ENCODE data around the gene ARMC8.
A peak's percentile ranks its signal among the peaks of the same experiment; 100 is the strongest.

GRCh38 chr3:138331143-138331894, 144.2 kb downstream of the ARMC8 start:
- TF ChIP-seq CTCF (IDR thresholded peaks at IDR 0.05; ENCODE audit: borderline replicate concordance, extremely low read depth, low read length, poor library complexity, severe bottlenecking), result peak; percentile 19
- TF ChIP-seq EZH2 (IDR thresholded peaks at IDR 0.05; ENCODE audit: borderline replicate concordance, low read depth, low read length, severe bottlenecking), result no peak
